Measurements from ENCODE around the gene MRGPRD.
"Not testable (repeated sequence)": the region's sequence is repeated elsewhere in the genome, so short reads cannot be mapped to it uniquely, and the experiment has no call there.

DNA sequence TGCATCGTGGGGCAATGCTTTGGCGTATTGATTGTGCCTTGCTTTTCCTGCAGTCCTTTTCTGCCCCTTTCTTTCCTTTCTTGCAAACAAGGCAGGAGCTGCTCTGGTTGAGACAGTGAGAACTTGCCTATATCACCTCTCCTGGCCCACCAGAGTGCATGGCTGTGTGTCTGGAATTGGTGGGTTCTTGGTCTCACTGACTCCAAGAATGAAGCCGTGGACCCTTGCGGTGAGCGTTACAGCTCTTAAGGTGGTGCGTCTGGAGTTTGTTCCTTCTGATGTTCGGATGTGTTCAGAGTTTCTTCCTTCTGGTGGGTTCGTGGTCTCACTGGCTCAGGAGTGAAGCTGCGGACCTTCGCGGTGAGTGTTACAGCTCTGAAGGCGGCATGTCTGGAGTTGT, 7.1 kb downstream of the MRGPRD start:
- TF ChIP-seq, protein P1, sequence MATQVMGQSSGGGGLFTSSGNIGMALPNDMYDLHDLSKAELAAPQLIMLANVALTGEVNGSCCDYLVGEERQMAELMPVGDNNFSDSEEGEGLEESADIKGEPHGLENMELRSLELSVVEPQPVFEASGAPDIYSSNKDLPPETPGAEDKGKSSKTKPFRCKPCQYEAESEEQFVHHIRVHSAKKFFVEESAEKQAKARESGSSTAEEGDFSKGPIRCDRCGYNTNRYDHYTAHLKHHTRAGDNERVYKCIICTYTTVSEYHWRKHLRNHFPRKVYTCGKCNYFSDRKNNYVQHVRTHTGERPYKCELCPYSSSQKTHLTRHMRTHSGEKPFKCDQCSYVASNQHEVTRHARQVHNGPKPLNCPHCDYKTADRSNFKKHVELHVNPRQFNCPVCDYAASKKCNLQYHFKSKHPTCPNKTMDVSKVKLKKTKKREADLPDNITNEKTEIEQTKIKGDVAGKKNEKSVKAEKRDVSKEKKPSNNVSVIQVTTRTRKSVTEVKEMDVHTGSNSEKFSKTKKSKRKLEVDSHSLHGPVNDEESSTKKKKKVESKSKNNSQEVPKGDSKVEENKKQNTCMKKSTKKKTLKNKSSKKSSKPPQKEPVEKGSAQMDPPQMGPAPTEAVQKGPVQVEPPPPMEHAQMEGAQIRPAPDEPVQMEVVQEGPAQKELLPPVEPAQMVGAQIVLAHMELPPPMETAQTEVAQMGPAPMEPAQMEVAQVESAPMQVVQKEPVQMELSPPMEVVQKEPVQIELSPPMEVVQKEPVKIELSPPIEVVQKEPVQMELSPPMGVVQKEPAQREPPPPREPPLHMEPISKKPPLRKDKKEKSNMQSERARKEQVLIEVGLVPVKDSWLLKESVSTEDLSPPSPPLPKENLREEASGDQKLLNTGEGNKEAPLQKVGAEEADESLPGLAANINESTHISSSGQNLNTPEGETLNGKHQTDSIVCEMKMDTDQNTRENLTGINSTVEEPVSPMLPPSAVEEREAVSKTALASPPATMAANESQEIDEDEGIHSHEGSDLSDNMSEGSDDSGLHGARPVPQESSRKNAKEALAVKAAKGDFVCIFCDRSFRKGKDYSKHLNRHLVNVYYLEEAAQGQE (IDR thresholded peaks at IDR 0.05) = not testable (repeated sequence)
- not testable (repeated sequence) for TF ChIP-seq YY1 (IDR thresholded peaks at IDR 0.05)
- TF ChIP-seq, protein P2, sequence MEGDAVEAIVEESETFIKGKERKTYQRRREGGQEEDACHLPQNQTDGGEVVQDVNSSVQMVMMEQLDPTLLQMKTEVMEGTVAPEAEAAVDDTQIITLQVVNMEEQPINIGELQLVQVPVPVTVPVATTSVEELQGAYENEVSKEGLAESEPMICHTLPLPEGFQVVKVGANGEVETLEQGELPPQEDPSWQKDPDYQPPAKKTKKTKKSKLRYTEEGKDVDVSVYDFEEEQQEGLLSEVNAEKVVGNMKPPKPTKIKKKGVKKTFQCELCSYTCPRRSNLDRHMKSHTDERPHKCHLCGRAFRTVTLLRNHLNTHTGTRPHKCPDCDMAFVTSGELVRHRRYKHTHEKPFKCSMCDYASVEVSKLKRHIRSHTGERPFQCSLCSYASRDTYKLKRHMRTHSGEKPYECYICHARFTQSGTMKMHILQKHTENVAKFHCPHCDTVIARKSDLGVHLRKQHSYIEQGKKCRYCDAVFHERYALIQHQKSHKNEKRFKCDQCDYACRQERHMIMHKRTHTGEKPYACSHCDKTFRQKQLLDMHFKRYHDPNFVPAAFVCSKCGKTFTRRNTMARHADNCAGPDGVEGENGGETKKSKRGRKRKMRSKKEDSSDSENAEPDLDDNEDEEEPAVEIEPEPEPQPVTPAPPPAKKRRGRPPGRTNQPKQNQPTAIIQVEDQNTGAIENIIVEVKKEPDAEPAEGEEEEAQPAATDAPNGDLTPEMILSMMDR (IDR thresholded peaks at IDR 0.05; ENCODE audit: low read depth, low read length, missing input control) = not testable (repeated sequence)
